SJCRH30 (cell line): ENCODE results near the gene NXN. TPM values are rescaled to one million over a fixed set of nuclear protein-coding genes. Genes with fewer than 3 reads are reported as not detected.
"Not testable (repeated sequence)": the region's sequence is repeated elsewhere in the genome, so short reads cannot be mapped to it uniquely, and the experiment has no call there.

ENCODE experiments used
- DNase-seq, 2 experiments: peaks; one replicate each; pipeline ENCODE4 v3.0.0-alpha.2; 2015 to 2020
- H3K27ac ChIP-seq: fragments of 250-450 bp; sonication (Bioruptor Pico); 2 replicates; pipeline ENCODE4 v1.5.1; 2020; ENCODE audit warnings: mild to moderate bottlenecking, moderate library complexity
- H3K27me3 ChIP-seq: fragments of 250-450 bp; sonication (Bioruptor Pico); 2 replicates; pipeline ENCODE4 v1.5.1; 2020; ENCODE audit warnings: mild to moderate bottlenecking, moderate library complexity
- H3K36me3 ChIP-seq: fragments of 250-450 bp; sonication (Bioruptor Pico); 2 replicates; pipeline ENCODE4 v1.5.1; 2020; ENCODE audit warnings: mild to moderate bottlenecking, moderate library complexity
- H3K4me1 ChIP-seq: fragments of 250-450 bp; sonication (Bioruptor Pico); 2 replicates; pipeline ENCODE4 v1.5.1; 2020; ENCODE audit warnings: mild to moderate bottlenecking, moderate library complexity
- H3K4me3 ChIP-seq: fragments of 250-450 bp; sonication (Bioruptor Pico); 2 replicates; pipeline ENCODE4 v1.5.1; 2020; ENCODE audit warnings: mild to moderate bottlenecking, moderate library complexity
- H3K9me3 ChIP-seq: fragments of 250-450 bp; sonication (Bioruptor Pico); replicated peaks from 2 replicates; pipeline ENCODE4 v1.5.1; 2020; ENCODE audit warnings: mild to moderate bottlenecking, moderate library complexity
- total RNA-seq: library from RNA; depleted of rRNA; stranded (reverse); fragments of >200 nt; shearing (Covaris generic); gene quantifications from 2 replicates; pipeline ENCODE4 v1.2.3, GENCODE V29; 2014

NXN gene
- total RNA-seq, 1 experiment from 2014 or later, result 35.2 TPM

GRCh38 chr17:896454-896853, 83.1 kb downstream of the NXN start:
- no peaks in the 10 kb centered on the region for H3K4me1 ChIP-seq
- no peaks in the 10 kb centered on the region for H3K27me3 ChIP-seq
- no peak overlapping the region for H3K27ac ChIP-seq
- H3K9me3 ChIP-seq, result no peaks in the 10 kb centered on the region
- H3K36me3 ChIP-seq, result no peaks in the 10 kb centered on the region
- no peak for DNase-seq
- no peak overlapping the region for H3K4me3 ChIP-seq

DNA sequence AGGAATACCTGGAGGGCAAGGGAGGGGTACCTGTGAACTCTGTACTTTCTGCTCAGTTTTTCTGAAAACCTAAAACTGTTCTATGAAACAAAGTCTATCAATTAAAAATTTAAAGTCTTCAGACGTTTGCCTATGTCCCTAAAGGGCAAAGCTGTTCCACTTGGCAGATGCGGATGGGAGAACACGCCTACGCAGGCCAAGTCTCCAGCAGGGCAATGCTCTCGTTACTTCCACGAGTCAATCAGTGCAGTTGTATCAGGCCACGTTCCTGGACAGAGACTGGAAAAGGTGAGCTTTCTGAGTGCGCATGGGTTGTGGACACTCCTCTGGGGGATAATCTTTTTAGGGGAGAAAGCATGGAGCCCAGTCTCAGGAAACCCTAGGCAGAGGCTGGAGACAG, 86.6 kb downstream of the NXN start:
- no peaks in the 10 kb centered on the region for H3K9me3 ChIP-seq
- H3K27me3 ChIP-seq, result no peaks in the 10 kb centered on the region
- no peak overlapping the region for H3K4me3 ChIP-seq
- no peak for DNase-seq
- no peak overlapping the region for H3K27ac ChIP-seq
- H3K4me1 ChIP-seq, result peaks cover 6% of the 10 kb centered on the region
- no peaks in the 10 kb centered on the region for H3K36me3 ChIP-seq

DNA sequence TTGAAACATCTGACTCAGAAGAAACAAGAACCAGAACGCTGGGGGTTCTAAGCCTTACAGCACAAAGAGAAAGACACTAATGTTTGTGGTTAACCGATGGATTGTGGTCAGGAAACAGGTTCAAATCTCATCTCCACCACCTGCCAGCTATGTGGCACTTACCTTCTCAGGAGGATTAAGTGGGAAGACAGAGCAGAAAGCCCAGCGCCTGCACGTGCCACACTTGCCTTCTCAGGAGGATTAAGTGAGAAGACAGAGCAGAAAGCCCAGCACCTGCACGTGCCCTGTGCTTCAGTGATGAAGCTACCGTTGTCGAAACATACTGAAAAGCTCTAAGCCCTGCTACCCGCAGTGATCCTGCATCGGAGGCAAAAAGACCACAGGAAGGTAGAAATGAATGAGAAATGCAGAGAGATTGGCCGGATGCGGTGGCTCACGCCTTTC, 90.6 kb downstream of the NXN start:
- Histone ChIP-seq H3K4me3 (no peak overlapping the region), H3K27ac (no peak overlapping the region), H3K36me3 (no peaks in the 10 kb centered on the region), H3K4me1 (peaks cover 6% of the 10 kb centered on the region), H3K27me3 (no peaks in the 10 kb centered on the region), H3K9me3 (no peaks in the 10 kb centered on the region)
- DNase-seq, result peak; percentile 70 to 84

GRCh38 chr17:887551-888209, 91.9 kb downstream of the NXN start:
- Histone ChIP-seq H3K9me3 (no peaks in the 10 kb centered on the region), H3K4me3 (no peak overlapping the region), H3K4me1 (peaks cover 16% of the 10 kb centered on the region), H3K27ac (no peak overlapping the region), H3K36me3 (no peaks in the 10 kb centered on the region), H3K27me3 (no peaks in the 10 kb centered on the region)
- DNase-seq, result no peak

DNA sequence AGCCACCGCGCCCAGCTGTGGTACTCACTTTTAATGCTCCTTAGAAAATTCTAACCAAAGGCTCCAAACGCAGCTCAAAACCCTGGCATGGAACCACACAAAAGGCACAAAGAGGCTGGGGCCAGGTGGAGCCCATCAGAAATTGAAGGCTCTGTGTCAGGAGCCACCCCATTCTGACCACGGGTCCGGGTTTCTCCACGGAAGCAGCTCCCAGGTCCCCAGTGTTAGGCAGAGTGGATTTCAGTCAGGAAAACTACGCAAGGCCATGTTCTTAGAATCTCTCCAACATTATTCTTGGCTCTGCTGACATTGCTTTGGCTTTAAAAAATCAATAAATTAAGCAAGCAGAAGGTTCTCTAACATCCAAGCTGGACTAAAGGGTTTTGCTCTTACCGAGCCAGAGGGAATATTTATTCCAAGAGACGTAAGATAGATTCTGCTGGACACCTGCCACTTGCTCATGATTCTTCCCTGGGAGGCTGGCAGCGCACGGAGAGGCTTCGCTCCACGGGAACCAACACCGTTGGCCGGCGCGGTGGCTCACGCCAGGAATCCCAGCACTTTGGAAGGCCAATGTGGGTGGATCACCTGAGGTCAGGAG, 93.5 kb downstream of the NXN start:
- no peak for DNase-seq
- Histone ChIP-seq H3K27me3 (no peaks in the 10 kb centered on the region), H3K36me3 (no peaks in the 10 kb centered on the region), H3K4me3 (no peak overlapping the region), H3K27ac (no peak overlapping the region), H3K9me3 (no peaks in the 10 kb centered on the region), H3K4me1 (peaks cover 25% of the 10 kb centered on the region)

- no peaks in the 10 kb centered on the region for H3K9me3 ChIP-seq
- peak in 1 of 2 experiments; percentile 31 for DNase-seq
- H3K36me3 ChIP-seq, result no peaks in the 10 kb centered on the region
- no peak overlapping the region for H3K4me3 ChIP-seq
- H3K27me3 ChIP-seq, result no peaks in the 10 kb centered on the region
- H3K27ac ChIP-seq, result peak overlapping the region; percentile 54
- H3K4me1 ChIP-seq, result peaks cover 19% of the 10 kb centered on the region
Observed at GRCh38 chr17:883586-883962, 96.0 kb downstream of the NXN start.

- peaks cover 19% of the 10 kb centered on the region for H3K4me1 ChIP-seq
- peak overlapping the region; percentile 54 for H3K27ac ChIP-seq
Observed at GRCh38 chr17:882827-883585, 96.6 kb downstream of the NXN start.

GRCh38 chr17:881778-882177, 97.8 kb downstream of the NXN start:
- Histone ChIP-seq H3K4me1 (peaks cover 19% of the 10 kb centered on the region), H3K27me3 (no peaks in the 10 kb centered on the region), H3K27ac (peak overlapping the region; percentile 54), H3K36me3 (no peaks in the 10 kb centered on the region), H3K4me3 (no peak overlapping the region), H3K9me3 (no peaks in the 10 kb centered on the region)
- peak; percentile 35 to 61 for DNase-seq

More at GRCh38 chr17:882827-883585, 96.6 kb downstream of the NXN start:
- H3K36me3 ChIP-seq, result no peaks in the 10 kb centered on the region
- no peaks in the 10 kb centered on the region for H3K9me3 ChIP-seq
- DNase-seq, result peak; percentile 75 to 89
- no peak overlapping the region for H3K4me3 ChIP-seq
- H3K27me3 ChIP-seq, result no peaks in the 10 kb centered on the region

- no peak for DNase-seq
- H3K27me3 ChIP-seq, result no peaks in the 10 kb centered on the region
- no peak overlapping the region for H3K4me3 ChIP-seq
- peaks cover 19% of the 10 kb centered on the region for H3K4me1 ChIP-seq
- H3K9me3 ChIP-seq, result no peaks in the 10 kb centered on the region
- no peaks in the 10 kb centered on the region for H3K36me3 ChIP-seq
- no peak overlapping the region for H3K27ac ChIP-seq
Observed at GRCh38 chr17:880443-881269, 98.9 kb downstream of the NXN start.

DNA sequence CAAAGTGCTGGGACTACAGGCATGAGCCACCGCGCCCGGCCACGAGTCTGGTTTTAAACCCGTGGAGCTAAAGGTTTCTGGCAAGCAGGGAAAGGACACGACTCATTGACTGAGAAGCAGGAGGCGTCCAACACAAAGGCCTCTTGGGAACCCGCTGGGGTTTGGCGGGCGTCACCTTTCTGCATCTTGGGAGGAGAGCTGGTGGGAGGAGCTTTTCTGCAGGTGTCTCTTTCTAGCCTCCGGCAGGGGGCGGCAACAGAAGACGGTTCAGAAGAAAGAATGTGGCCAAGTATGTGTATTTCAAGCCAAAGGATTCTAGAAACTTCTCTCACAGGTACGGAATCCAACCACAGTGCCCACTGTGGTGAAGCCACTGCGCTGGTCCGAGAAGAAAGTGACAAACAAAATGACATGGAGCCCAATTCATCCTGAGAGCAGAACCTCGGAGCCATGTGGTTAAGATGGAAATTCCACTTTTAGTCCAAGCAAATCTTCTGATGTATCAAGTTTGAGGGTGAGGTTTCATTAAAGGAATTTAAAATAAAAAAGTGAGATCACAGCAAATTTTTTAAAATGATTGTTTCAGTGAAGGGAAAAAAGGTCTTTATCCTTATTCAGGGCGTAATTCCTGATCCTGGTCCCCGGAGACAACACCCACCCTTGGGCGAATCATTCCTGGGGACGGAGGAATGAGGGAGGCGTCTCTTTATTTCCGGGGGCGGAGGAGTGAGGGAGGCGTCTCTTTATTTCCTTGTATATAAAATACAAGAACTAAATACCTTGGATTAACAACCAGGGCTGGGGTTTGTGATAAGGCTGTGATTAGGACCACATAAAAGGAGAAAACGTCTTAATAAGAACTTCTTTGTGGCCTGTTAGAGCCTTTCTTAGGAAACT, 99.8 kb downstream of the NXN start:
- no peak overlapping the region for H3K27ac ChIP-seq
- no peak overlapping the region for H3K4me3 ChIP-seq
- H3K9me3 ChIP-seq, result no peaks in the 10 kb centered on the region
- H3K27me3 ChIP-seq, result no peaks in the 10 kb centered on the region
- H3K4me1 ChIP-seq, result peaks cover 19% of the 10 kb centered on the region
- H3K36me3 ChIP-seq, result no peaks in the 10 kb centered on the region
- no peak for DNase-seq

DNA sequence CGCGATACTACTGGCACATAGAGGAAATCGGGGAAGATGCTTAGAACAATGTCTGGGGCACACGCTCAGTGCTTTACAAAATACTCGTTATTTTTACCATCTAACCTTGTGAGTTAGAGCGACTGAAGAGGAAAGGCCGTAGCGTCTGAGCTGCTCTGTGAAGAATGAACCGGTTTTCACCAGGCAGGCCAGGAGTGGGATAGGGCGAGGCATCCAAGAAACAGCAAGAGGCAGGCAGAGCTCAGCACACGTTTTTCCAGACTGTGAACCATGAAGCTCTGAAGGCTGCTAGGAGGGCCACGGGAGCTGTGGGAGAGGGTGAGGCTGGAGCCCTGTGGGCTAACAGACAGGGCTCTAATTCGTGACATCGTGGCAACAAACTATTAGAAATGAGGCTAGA, 101.9 kb downstream of the NXN start:
- Histone ChIP-seq H3K4me3 (no peak overlapping the region), H3K9me3 (no peaks in the 10 kb centered on the region), H3K4me1 (peaks cover 9% of the 10 kb centered on the region), H3K27ac (no peak overlapping the region), H3K27me3 (no peaks in the 10 kb centered on the region), H3K36me3 (no peaks in the 10 kb centered on the region)
- DNase-seq, result no peak

- DNase-seq, result no peak
- peaks cover under 1% of the 10 kb centered on the region; the same call in 1 of the 2 replicates for H3K4me1 ChIP-seq
Observed at GRCh38 chr17:876272-876671, 103.3 kb downstream of the NXN start.

GRCh38 chr17:874590-874989, 105.0 kb downstream of the NXN start:
- H3K4me3 ChIP-seq, H3K9me3 ChIP-seq, DNase-seq, H3K27ac ChIP-seq, H3K4me1 ChIP-seq, H3K27me3 ChIP-seq, H3K36me3 ChIP-seq: not testable (repeated sequence)

More at GRCh38 chr17:876272-876671, 103.3 kb downstream of the NXN start:
- Histone ChIP-seq H3K9me3 (no peaks in the 10 kb centered on the region), H3K27ac (no peak overlapping the region), H3K4me3 (no peak overlapping the region), H3K27me3 (no peaks in the 10 kb centered on the region), H3K36me3 (no peaks in the 10 kb centered on the region)

GRCh38 chr17:872855-873254, 106.7 kb downstream of the NXN start:
- Histone ChIP-seq H3K4me3 (no peak overlapping the region), H3K9me3 (no peaks in the 10 kb centered on the region), H3K36me3 (no peaks in the 10 kb centered on the region), H3K27me3 (no peaks in the 10 kb centered on the region), H3K4me1 (no peaks in the 10 kb centered on the region), H3K27ac (no peak overlapping the region)
- DNase-seq, result no peak
